BJ (cell line): ENCODE measurements around the gene STK24. TPM values are rescaled to one million over a fixed set of nuclear protein-coding genes. Genes with fewer than 3 reads are reported as not detected.

Experiments used
- CTCF ChIA-PET: fragments of 350-600 bp; formaldehyde crosslinking; extraction: SDS; loops from one replicate; lab custom pipeline; 2021; ENCODE audit warnings: antibody characterized with exemption, inconsistent platforms; lab: Yijun Ruan, JAX
- POLR2A ChIA-PET: fragments of 300-600 bp; sonication (Branson Sonifier 250); formaldehyde crosslinking; extraction: SDS; loops from one replicate; lab custom pipeline; 2021; ENCODE audit warnings: antibody characterized with exemption; lab: Charles Lee
- DNase-seq: peaks from one replicate; pipeline ENCODE4 v3.0.0-alpha.2; 2011; ENCODE audit warnings: low read depth
- H3K27me3 ChIP-seq: 2 replicates; pipeline ENCODE4 v1.6.0; 2011; ENCODE audit warnings: low read length; ENCODE audit not compliant: control insufficient read depth, insufficient read depth
- H3K36me3 ChIP-seq: 2 replicates; pipeline ENCODE4 v1.5.1; 2011; ENCODE audit warnings: low read length; ENCODE audit not compliant: control insufficient read depth, insufficient read depth
- H3K4me3 ChIP-seq: 2 replicates; pipeline ENCODE4 v1.5.1; 2011; ENCODE audit warnings: low read depth, mild to moderate bottlenecking, control low read depth, low read length
- polyA plus RNA-seq: library from polyadenylated mRNA; depleted of rRNA; stranded (reverse); fragments of >200 nt; gene quantifications from 2 replicates; pipeline ENCODE4 v1.2.3, GENCODE V29; 2011
- TF ChIP-seq, protein P1 (sequence below): IDR thresholded peaks from 2 replicates; pipeline ENCODE4 v1.5.1; 2011; ENCODE audit warnings: low read depth, mild to moderate bottlenecking, control low read depth, inconsistent platforms, low read length, moderate library complexity; ENCODE audit not compliant: insufficient read depth

Gene STK24
- polyA plus RNA-seq, 1 experiment: 32.8 TPM

DNA sequence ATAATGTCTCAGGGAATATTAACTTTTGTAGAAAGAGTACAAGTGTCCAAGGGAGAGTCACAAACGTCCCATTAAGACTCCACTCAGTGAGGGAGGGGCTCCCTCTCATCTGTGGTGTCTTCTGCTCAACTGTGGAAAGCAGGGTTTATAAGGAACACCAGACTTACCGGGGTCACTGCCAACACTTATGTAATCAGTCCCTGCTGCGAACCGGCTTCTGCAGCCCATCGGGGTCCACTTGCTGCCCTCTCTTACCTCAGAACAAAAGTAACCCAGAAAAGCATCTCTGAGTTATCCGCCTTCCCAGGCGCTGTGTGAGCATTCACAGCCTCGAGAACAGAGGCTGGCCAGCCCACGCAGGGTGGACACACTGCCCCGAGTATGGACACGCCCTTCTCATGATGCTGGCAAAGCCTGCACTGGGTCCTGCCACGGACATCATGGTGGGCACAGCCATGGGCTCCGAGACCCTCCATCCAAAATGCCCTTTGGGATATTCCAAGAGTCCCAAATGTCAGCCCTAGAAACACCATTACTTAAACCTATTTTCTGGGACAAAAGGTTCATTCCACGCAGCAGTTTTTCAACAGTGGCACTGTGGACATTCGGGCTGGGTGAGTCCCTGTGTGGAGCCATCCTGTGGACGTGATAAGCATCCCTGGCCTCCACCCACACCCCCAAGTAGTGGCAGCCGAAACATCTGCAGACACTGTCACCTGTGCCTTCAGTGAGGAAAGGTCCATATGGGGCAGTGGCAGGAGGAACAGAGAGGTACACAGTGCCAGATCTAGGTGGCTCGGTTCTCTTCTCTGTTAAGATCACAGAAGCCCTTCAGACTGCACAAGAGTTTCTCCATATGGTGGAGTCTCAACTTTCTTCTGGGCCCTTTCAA is 63.9 kb downstream of the STK24 start:
- POLR2A ChIA-PET: no interaction called here
- Histone ChIP-seq H3K36me3 (peaks cover 2% of the 10 kb centered on the region), H3K4me3 (no peak overlapping the region), H3K27me3 (no peaks in the 10 kb centered on the region)
- CTCF ChIA-PET: no interaction called here
- DNase-seq: no peak
- TF ChIP-seq, protein P1, sequence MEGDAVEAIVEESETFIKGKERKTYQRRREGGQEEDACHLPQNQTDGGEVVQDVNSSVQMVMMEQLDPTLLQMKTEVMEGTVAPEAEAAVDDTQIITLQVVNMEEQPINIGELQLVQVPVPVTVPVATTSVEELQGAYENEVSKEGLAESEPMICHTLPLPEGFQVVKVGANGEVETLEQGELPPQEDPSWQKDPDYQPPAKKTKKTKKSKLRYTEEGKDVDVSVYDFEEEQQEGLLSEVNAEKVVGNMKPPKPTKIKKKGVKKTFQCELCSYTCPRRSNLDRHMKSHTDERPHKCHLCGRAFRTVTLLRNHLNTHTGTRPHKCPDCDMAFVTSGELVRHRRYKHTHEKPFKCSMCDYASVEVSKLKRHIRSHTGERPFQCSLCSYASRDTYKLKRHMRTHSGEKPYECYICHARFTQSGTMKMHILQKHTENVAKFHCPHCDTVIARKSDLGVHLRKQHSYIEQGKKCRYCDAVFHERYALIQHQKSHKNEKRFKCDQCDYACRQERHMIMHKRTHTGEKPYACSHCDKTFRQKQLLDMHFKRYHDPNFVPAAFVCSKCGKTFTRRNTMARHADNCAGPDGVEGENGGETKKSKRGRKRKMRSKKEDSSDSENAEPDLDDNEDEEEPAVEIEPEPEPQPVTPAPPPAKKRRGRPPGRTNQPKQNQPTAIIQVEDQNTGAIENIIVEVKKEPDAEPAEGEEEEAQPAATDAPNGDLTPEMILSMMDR: no peak

GRCh38 chr13:98511435-98511834 is 65.5 kb downstream of the STK24 start:
- Histone ChIP-seq H3K36me3 (peaks cover 2% of the 10 kb centered on the region), H3K27me3 (no peaks in the 10 kb centered on the region), H3K4me3 (no peak overlapping the region)
- POLR2A ChIA-PET: no interaction called here
- TF ChIP-seq, protein P1: no peak
- no peak for DNase-seq
- CTCF ChIA-PET: no interaction called here

GRCh38 chr13:98510156-98510509 is 66.8 kb downstream of the STK24 start:
- CTCF ChIA-PET: interaction anchor here (1.1 to 1.3 kb wide), 2 partner anchors 10 to 12 kb away, joined by 3 read pairs; no protein-coding TSS in a partner anchor
- Histone ChIP-seq H3K4me3 (no peak overlapping the region), H3K36me3 (peaks cover 2% of the 10 kb centered on the region), H3K27me3 (no peaks in the 10 kb centered on the region)
- TF ChIP-seq, protein P1: no peak
- no peak for DNase-seq
- POLR2A ChIA-PET: interaction anchor here (0.6 kb wide), 1 partner anchor 10 kb away, joined by 3 read pairs; no protein-coding TSS in a partner anchor

GRCh38 chr13:98509271-98510155 is 67.4 kb downstream of the STK24 start:
- CTCF ChIA-PET: interaction anchor here (1.1 to 1.4 kb wide), 2 partner anchors 10 to 12 kb away, joined by 3 to 5 read pairs; no protein-coding TSS in a partner anchor
- TF ChIP-seq, protein P1: no peak
- Histone ChIP-seq H3K36me3 (peaks cover 2% of the 10 kb centered on the region), H3K4me3 (no peak overlapping the region), H3K27me3 (no peaks in the 10 kb centered on the region)
- peak; percentile 78 for DNase-seq
- POLR2A ChIA-PET: no interaction called here

DNA sequence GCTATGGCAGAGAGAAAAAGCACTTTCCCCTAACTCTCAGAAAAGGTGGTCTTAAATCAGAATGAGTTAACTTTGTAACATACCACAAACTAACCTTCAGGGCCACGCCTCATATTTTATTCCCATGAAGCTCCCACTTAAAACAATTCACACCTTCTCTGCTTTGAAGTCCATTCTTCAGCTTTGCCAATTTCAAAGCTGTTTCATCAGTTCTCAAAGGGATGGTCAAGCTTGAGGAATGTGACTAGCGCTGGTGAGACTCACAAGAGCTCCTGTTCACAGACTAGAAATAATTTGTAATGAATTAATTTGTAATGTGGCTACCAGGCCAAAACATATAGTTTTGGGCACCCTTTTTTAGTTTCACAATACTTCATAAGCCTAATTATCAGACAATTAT is 68.2 kb downstream of the STK24 start:
- CTCF ChIA-PET: interaction anchor here (0.7 to 1.8 kb wide), 4 partner anchors 9 to 29 kb away, joined by 3 to 5 read pairs (median 4); no protein-coding TSS in a partner anchor
- no peak for DNase-seq
- no peak overlapping the region for H3K4me3 ChIP-seq
- POLR2A ChIA-PET: no interaction called here
- H3K36me3 ChIP-seq: peaks cover 2% of the 10 kb centered on the region
- TF ChIP-seq, protein P1: no peak
- H3K27me3 ChIP-seq: no peaks in the 10 kb centered on the region
